DOHH2 (cell line): ENCODE data around the gene STAU1.

Source experiments
- CTCF ChIP-seq: fragments of 200-600 bp; sonication (generic); IDR thresholded peaks from one replicate; pipeline ENCODE4 v1.5.1; 2014; ENCODE audit warnings: antibody characterized with exemption, mild to moderate bottlenecking, low read depth, low read length; ENCODE audit not compliant: poor library complexity, severe bottlenecking
- EZH2phosphoT487 ChIP-seq: fragments of 200-600 bp; sonication (generic); IDR thresholded peaks from 2 replicates; pipeline ENCODE4 v1.6.1; 2017; ENCODE audit warnings: borderline replicate concordance, mild to moderate bottlenecking, antibody characterized with exemption, low read length, moderate library complexity, mixed read lengths

- TF ChIP-seq CTCF (no peak), EZH2phosphoT487 (no peak)
These were observed 90.0 kb downstream of the STAU1 start for GRCh38 chr20:49098136-49098535.
